ENCODE data around the gene TMEM40.

The TMEM40 gene

DNA sequence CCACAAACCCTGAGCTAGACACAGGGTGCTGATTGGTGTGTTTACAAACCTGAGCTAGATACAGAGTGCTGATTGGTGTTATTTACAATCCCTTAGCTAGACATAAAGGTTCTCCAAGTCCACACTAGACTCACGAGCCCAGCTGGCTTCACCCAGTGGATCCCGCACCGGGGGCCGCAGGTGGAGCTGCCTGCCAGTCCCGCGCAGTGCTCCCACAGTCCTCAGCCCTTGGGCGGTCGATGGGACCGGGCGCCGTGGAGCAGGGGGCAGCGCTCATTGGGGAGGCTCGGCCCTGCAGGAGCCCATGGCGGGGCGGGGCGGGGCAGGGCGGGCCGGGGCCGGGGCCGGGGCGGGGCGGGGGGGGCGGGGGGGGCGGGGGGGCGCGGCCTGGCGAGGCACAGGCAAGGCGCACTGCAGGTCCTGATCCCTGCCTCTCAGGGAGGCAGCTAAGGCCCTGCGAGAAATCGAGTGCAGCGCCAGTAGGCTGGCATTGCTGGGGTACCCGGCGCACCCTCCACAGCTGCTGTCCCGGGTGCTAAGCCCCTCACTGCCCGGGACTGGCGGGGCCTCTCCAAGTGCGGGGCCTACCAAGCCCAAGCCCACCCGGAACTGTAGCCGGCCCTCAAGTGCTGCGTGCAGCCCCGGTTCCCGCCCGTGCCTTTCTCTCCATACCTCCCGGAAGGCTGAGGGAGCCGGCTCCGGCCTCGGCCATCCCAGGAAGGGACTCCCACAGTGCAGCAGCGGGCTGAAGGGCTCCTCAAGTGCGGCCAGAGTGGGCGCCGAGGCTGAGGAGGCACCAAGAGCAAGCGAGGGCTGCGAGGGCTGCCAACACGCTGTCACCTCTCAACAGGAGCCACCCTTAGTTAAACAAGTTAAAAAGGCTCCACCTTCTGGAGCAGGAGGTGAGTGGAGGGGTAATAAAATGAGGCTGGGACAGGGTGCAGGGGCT lies 9.8 kb upstream of the TMEM40 start:
- TF ChIP-seq POLR2A (IDR thresholded peaks at IDR 0.05; ENCODE audit: low read length) (no peak), GATA1 (IDR thresholded peaks at IDR 0.05; ENCODE audit: low read depth, low read length) (no peak)

DNA sequence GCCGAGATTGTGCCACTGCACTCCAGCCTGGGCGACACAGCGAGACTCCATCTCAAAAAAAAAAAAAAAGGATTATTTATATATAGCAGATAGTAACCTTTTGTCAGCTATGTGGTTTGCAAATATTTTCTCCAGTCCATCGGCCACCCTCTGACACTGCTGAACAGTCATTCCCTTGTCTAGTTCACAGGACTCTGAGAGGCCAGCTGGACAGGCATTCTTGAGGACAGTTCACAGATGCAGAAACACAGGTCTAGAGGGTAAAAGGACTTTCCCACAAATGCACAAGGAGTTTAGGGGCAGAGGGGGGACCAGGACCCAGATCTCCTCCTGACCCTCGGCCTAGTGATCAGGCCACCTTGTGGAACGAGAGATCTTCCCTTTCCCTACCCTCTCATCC lies 7.5 kb upstream of the TMEM40 start:
- no peak for DNase-seq
- TF ChIP-seq GATA1 (IDR thresholded peaks at IDR 0.05; ENCODE audit: low read depth, low read length) (no peak), POLR2A (IDR thresholded peaks at IDR 0.05; ENCODE audit: low read length) (no peak)

More for the DNA sequence above, 9.8 kb upstream of the TMEM40 start:
- DNase-seq: no peak

DNA sequence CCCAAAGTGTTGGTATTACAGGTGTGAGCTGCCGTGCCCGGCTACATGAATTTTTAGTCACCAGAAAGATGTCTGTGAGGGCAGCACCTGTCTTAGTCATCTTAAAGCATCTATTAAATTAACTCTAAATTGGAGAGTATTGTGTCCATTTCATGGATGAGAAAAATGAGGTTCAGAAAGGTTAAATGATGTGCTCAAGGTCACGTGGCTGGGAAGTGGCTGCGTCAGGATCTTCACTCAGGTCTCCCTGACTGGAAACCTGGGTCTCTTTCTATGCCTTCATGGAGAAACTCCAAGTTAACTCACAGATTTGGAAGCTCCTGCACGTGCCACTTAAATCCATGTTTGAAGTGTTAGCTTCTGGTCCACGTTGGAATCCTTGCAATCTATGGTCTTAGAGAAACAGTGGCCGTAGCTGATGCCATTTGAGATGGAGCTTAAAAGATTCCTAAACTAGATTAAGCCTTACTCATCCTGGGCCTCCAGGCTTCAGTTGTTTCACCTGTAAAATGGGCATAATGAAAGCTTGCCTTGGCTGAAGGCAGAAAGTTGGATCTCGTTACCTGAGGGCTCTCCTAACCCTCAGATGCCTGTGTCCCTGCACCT lies 5.2 kb upstream of the TMEM40 start:
- TF ChIP-seq GATA1 (IDR thresholded peaks at IDR 0.05; ENCODE audit: low read depth, low read length) (no peak), POLR2A (IDR thresholded peaks at IDR 0.05; ENCODE audit: low read length) (no peak)
- DNase-seq: no peak

DNA sequence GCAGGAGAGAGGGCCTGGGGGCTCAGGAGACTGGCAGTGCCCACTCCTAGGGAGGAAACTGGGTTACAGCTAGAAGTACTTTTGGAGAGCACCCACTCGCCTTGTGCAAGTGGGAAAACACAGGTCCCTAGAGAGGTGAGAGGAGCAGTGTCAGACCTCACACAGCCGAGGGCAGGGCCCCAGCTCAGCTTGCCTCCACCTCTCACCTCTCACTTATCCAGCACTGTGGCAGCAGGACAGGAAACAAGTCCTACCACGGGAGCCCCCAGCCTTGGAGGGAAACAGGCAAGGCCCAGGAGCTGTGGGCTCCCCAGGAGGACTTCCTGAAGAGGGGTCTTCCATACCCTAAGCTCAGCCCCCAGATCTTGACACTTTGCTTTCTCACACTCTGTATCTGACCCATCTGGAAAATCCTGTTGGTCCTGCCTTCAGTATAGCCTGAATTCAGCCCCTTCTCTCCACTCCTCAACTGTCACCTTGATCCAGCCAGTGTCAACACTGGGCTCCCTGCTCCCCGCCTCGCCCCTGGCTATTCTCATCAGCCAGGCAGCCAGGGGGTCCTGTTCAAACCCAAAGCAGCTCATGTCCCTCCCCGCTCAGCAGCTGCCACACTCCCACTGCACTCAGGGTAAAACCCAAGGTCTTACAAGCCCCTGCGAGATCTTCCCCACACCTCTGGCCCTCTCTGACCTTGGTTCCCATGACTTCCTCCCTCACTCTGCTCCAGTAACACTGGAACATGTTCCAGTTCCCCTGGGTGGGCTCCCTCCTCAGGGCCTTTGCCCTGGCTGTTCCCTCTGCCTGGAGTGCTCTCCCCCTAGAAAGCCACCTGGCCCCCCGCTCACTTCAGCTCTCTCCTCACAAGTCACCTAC lies 870 bp upstream of the TMEM40 start:
- DNase-seq: no peak
- TF ChIP-seq GATA1 (IDR thresholded peaks at IDR 0.05; ENCODE audit: low read depth, low read length) (no peak), POLR2A (IDR thresholded peaks at IDR 0.05; ENCODE audit: low read length) (no peak)

DNA sequence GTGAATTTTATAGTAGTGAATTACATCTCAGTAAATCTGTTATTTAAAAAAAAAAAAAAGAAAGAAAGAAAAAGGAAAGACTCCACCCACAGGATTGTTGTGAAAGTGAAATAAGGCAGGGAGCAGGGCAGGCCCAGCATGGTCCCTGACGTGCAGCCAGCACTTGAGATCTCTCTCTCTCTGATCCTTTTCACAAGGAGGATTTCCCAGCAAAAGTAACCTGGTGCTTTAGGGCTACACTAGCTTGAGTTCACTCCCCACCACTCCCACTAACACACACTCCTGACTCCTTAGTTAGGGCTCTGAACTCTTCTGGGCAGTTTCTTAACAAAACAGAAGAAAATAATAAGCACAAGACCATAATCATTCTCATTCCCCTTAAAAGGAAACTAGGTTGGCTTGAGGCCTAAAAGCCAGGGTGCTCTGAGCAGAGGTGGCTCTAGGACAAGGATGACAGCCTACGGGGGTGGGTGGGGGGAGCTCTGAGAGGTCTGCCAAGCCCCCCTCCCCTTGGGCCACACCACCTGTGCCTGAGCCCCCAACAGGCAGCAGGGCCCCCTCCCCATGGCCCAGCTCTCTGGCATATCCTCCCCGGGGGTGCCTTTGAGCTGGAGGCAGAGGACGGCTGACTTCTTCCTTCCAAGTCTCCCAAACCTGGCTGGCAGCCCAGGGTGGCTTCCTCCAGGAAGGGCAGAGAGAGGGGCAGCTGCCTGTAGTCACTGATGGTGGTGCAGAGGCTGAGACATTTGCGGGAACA lies 856 bp downstream of the TMEM40 start:
- DNase-seq: no peak
- TF ChIP-seq GATA1 (IDR thresholded peaks at IDR 0.05; ENCODE audit: low read depth, low read length): no peak
- TF ChIP-seq POLR2A (IDR thresholded peaks at IDR 0.05; ENCODE audit: low read length): no peak

DNA sequence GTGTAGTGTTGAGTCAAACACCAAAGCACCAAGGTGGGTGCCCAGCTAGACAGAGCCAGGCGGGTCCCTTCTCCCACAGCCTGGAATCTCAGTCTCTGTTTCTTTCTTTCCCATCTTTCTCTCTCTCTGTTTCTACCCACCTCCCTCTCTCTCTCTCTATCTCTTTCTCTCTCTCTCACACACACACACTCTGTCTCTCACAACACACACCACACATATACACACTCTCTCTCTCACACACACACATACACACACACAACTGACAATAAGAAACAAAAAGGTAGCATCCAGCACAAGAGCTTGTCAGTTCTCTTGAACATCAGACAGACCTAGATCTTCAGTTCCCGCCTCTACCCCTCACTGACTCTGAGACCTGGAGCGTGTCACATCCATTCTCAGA lies 2.4 kb downstream of the TMEM40 start:
- TF ChIP-seq GATA1 (IDR thresholded peaks at IDR 0.05; ENCODE audit: low read depth, low read length) (no peak), POLR2A (IDR thresholded peaks at IDR 0.05; ENCODE audit: low read length) (no peak)
- no peak for DNase-seq

DNA sequence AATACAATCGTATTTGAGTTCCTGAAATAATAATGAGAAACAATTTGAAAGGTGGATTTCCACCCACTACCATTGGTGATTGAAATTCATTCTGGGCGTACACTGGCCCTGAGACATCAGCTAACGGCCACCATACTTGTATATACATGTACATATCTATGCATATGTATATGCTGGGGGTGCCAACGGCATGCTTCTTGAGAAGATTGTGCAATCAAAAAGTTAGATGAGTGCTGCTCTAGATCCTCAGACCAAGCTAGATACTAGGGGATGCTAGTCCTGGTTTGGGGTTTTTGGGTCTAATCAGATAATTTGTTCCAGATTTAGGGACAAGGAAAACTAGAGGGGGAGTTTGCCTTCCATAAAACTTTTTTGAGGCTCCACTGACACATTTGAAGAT lies 2.9 kb downstream of the TMEM40 start:
- no peak for DNase-seq
- TF ChIP-seq POLR2A (IDR thresholded peaks at IDR 0.05; ENCODE audit: low read length) (no peak), GATA1 (IDR thresholded peaks at IDR 0.05; ENCODE audit: low read depth, low read length) (no peak)

DNA sequence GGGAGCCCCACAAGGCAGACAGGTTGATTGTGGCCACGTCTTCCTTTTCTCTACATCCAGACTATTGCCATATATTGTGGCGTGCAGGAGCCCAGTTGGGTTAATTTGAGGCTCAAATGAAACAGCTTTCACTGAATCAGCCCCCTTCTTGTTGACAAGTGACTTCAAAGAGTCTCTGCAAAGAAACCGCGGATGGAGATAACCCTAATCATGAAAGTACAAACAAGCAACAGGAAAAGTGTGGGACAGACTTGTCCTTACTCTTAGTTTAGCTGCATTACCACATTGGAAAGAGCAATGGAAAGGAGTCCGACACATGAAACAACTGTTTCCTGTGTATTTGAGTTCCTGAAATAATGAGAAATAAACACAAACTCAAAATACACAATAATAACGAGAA lies 3.3 kb downstream of the TMEM40 start:
- TF ChIP-seq GATA1 (IDR thresholded peaks at IDR 0.05; ENCODE audit: low read depth, low read length) (no peak), POLR2A (IDR thresholded peaks at IDR 0.05; ENCODE audit: low read length) (no peak)
- no peak for DNase-seq

DNA sequence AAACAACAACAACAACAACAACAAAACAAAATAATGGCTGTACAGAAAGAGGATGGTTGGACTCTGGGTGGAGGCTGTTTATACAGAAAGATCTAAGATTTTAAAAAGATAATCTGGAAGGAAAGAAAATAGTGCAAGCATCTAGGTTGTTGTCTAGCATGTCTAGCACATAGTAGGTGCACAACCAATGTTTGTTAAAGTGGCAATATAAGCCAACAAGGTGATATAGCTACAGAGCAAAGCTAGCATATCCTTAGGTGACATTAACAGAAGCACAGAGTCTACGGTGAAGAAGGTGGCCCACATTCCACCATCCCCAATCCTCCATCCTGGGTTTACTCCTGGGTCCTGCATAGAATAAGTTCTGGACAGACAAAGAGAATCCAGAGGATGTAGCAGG lies 4.7 kb downstream of the TMEM40 start:
- DNase-seq: no peak
- TF ChIP-seq POLR2A (IDR thresholded peaks at IDR 0.05; ENCODE audit: low read length): no peak
- TF ChIP-seq GATA1 (IDR thresholded peaks at IDR 0.05; ENCODE audit: low read depth, low read length): no peak

DNA sequence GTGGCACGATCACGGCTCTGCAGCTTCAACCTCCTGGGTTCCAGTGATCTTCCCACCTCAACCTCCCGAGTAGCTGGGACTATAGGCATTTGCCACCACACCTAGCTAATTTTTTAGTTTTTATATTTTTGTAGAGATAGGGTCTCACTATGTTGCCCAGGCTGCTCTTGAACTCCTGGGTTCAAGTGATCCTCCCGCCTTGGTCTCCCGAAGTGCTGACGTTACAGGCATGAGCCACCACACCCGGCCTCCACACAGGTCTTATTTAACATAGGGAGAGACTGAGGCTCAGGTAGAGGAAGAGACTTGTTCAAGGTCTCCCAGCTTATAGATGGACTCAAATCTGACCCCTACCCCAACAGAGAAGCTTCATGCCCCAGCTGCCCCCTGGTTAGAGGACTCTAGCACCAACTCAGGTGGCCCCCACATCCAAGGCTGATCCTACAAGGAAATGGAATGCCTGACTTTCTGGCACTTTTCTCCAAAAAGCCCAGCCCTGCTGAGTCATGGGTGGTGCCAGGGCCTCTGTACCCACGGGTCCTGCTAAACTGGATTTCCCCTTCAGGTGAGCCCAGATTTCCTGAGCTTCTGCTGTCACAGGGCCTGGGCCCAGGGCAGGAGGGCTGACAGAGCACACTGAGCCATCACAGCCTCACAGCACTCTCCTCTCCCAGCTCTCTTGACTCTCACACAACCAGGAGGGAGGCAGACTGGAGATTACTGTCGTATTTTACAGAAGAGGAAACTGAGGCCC lies 5.6 kb downstream of the TMEM40 start:
- no peak for DNase-seq
- TF ChIP-seq GATA1 (IDR thresholded peaks at IDR 0.05; ENCODE audit: low read depth, low read length) (no peak), POLR2A (IDR thresholded peaks at IDR 0.05; ENCODE audit: low read length) (no peak)

DNA sequence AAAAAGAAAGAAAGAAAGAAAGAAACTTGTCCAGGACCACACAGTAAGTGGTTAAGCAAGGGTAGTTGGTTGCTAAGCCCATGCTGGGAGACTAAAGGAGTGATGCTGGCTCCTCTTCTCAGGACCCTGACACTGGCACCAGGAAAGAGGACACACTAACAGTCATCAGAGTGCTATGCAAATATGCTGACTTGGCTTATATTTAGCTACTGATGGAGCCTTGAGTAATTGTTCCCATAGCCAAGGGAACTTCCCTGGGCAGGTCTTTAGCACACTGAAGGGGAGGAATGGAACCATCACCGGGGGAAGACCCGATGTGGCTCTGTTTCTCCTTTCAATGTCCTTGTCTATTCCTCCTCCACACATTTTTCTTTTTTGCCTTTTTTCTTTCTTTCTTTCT lies 6.2 kb downstream of the TMEM40 start:
- no peak for TF ChIP-seq GATA1 (IDR thresholded peaks at IDR 0.05; ENCODE audit: low read depth, low read length)
- TF ChIP-seq POLR2A (IDR thresholded peaks at IDR 0.05; ENCODE audit: low read length): no peak
- no peak for DNase-seq

DNA sequence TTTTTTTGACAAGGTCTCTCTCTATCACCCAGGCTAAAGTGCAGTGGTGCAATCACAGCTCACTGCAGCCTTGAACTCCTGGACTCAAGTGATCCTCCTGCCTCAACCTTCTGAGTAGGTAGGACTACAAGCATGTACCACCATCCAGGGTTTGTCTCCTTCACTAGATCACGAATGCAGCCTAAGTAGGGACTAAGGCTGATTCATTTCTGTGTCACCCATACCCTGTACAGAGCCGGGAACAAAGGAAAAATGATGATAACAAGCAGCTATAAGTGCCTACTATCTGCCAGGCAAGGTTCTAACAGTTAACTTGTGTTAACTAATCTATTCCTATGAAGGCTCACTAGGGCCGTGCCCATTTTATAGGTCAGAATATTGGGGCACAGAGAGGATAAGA lies 7.0 kb downstream of the TMEM40 start:
- no peak for DNase-seq
- TF ChIP-seq GATA1 (IDR thresholded peaks at IDR 0.05; ENCODE audit: low read depth, low read length): no peak
- no peak for TF ChIP-seq POLR2A (IDR thresholded peaks at IDR 0.05; ENCODE audit: low read length)

DNA sequence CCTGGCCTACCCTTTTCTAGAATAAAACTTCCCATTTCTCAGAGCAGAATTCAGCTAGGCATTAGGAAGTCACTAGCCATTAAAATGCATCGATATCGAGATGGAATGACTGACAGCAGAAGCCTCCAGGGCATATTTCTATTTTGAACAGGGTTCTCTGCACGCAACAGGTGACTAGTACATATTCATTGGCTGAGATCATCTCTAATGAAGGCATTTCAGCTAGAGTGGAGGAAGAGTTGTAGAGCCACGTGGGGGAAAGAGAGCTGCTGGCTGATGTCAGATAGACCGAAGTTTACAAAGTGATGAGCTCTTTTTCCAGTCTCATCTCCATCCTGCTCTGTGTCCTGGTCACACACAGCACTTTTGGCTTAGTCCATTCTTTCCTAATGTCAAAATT lies 7.5 kb downstream of the TMEM40 start:
- no peak for DNase-seq
- no peak for TF ChIP-seq GATA1 (IDR thresholded peaks at IDR 0.05; ENCODE audit: low read depth, low read length)
- TF ChIP-seq POLR2A (IDR thresholded peaks at IDR 0.05; ENCODE audit: low read length): no peak

All from erythroblast (primary cell).